Panc1 (cell line): ENCODE data around the gene FAR2. TPM values are rescaled to one million over a fixed set of nuclear protein-coding genes. Genes with fewer than 3 reads are reported as not detected.

Experiments
- ATAC-seq: fragments of 200-7000 bp; cut with Tn5 transposase; 2 replicates; pipeline ENCODE4 v1.9.1; 2020; ENCODE audit warnings: mild to moderate bottlenecking, moderate library complexity
- BruUV-seq: library from RNA; stranded (reverse); fragments of 400-500 nt; replicated peaks from 2 replicates; lab custom pipeline; 2021; lab: Mats Ljungman, UMichigan
- CTCF ChIA-PET: fragments of 300-600 bp; sonication (Branson Sonifier 250); formaldehyde crosslinking; loops from one replicate; lab custom pipeline; 2022; ENCODE audit warnings: antibody characterized with exemption; lab: Charles Lee
- POLR2A ChIA-PET: fragments of 300-600 bp; sonication (Branson Sonifier 250); formaldehyde crosslinking; loops from one replicate; lab custom pipeline; 2022; ENCODE audit warnings: antibody characterized with exemption; lab: Charles Lee
- DNase-seq: peaks from one replicate; pipeline ENCODE4 v3.0.0-alpha.2; 2010; ENCODE audit warnings: low read depth, low spot score
- H3K27ac ChIP-seq: 2 replicates; pipeline ENCODE4 v1.5.1; 2011; ENCODE audit warnings: mild to moderate bottlenecking, low read length, inconsistent platforms
- H3K27me3 ChIP-seq: fragments of 200-500 bp; sonication (Bioruptor generic); 2 replicates; pipeline ENCODE4 v1.6.0; 2014; ENCODE audit warnings: low read length, inconsistent platforms; ENCODE audit not compliant: control insufficient read depth, insufficient read depth
- H3K36me3 ChIP-seq: fragments of 200-500 bp; sonication (Bioruptor generic); 2 replicates; pipeline ENCODE4 v1.5.1; 2014; ENCODE audit warnings: inconsistent platforms, mild to moderate bottlenecking, low read length, moderate library complexity; ENCODE audit not compliant: control insufficient read depth, insufficient read depth
- H3K4me1 ChIP-seq: 2 replicates; pipeline ENCODE4 v1.5.1; 2011; ENCODE audit warnings: inconsistent platforms, mild to moderate bottlenecking, low read length, moderate library complexity; ENCODE audit not compliant: control insufficient read depth, insufficient read depth
- H3K4me3 ChIP-seq, 2 experiments: 2 replicates each; pipeline ENCODE4 v1.5.1; 2011 to 2012; ENCODE audit warnings: low read depth in 2 of 2, low read length in 2 of 2, mild to moderate bottlenecking in 2 of 2, inconsistent platforms in 1 of 2, moderate library complexity in 1 of 2
- H3K9me3 ChIP-seq: fragments of 200-500 bp; sonication (Bioruptor generic); 2 replicates; pipeline ENCODE4 v1.5.1; 2014; ENCODE audit warnings: low read depth, mild to moderate bottlenecking, inconsistent platforms, low read length, moderate library complexity; ENCODE audit not compliant: control insufficient read depth, insufficient read depth
- POLR2AphosphoS5 ChIP-seq: IDR thresholded peaks from 2 replicates; pipeline ENCODE4 v1.6.1; 2012; ENCODE audit warnings: mild to moderate bottlenecking, low read depth, low read length, moderate library complexity
- SIN3A ChIP-seq: IDR thresholded peaks from 2 replicates; pipeline ENCODE4 v1.6.1; 2012; ENCODE audit warnings: low read depth, mild to moderate bottlenecking, low read length, moderate library complexity, borderline replicate concordance; ENCODE audit not compliant: insufficient read depth
- TCF7L2 ChIP-seq: IDR thresholded peaks from 2 replicates; pipeline ENCODE4 v1.6.1; 2011; ENCODE audit warnings: mild to moderate bottlenecking, low read depth, low read length, inconsistent platforms
- in situ Hi-C: cut with HindIII; loops from 2 replicates; pipeline ENCODE4 v1.10.0; 2016; ENCODE audit warnings: low sequenced_read_pairs, low pct_unique_long_range_greater_than_20kb
- intact Hi-C: fragments of 100-400 bp; cut with micrococcal nuclease; formaldehyde crosslinking; loops from one replicate; pipeline ENCODE4 v1.10.0; 2022; ENCODE audit not compliant: unreplicated experiment
- total RNA-seq: library from RNA; stranded (reverse); gene quantifications from one replicate; pipeline ENCODE4 v1.2.1, GENCODE V29; 2021; ENCODE audit not compliant: unreplicated experiment
- TF ChIP-seq, protein P1 (sequence below), 2 experiments: IDR thresholded peaks; 2 replicates each; pipeline ENCODE4 v1.6.1; 2011 to 2012; ENCODE audit warnings: low read depth in 2 of 2, control low read depth in 1 of 2, low read length in 1 of 2, mild to moderate bottlenecking in 1 of 2, moderate library complexity in 1 of 2; ENCODE audit not compliant: insufficient read depth in 1 of 2
- TF ChIP-seq, protein P2 (sequence below): fragments of 450-650 bp; IDR thresholded peaks from 2 replicates; pipeline ENCODE4 v1.5.1; 2017; ENCODE audit warnings: mild to moderate bottlenecking

Gene FAR2
- total RNA-seq, 1 experiment from 2014 or later = 6.2 TPM

DNA sequence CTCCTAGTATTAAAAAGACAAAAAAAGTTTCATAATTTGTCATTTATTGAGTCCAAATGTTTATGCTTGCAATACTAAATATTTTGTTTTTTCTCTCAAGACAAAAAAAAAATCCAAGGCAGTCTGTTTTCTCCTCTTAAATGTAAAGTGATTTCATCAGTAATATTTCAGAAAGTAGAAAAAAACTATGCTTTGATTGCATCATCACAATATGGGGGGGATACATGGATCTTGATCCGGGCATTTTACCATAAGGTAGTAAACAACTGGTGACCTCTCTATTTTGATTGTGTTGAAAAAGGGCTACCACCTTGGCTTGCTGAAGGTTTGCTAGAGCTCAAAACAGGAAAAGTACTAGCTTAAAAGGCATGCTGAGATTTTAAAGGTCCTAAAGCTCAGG is 188.2 kb downstream of the FAR2 start:
- no peaks in the 10 kb centered on the region for H3K27me3 ChIP-seq
- ChIA-PET CTCF (no interaction called here), POLR2A (no interaction called here)
- no peaks in the 10 kb centered on the region for H3K4me1 ChIP-seq
- in situ Hi-C loops (no loop called here), intact Hi-C loops (no loop called here)
- DNase-seq = no peak
- no TSS peak for BruUV-seq
- no peak for ATAC-seq
- no peak overlapping the region for H3K27ac ChIP-seq
- no peak overlapping the region for H3K4me3 ChIP-seq
- H3K36me3 ChIP-seq = peaks cover 7% of the 10 kb centered on the region; the same call in 1 of the 2 replicates
- no peaks in the 10 kb centered on the region for H3K9me3 ChIP-seq
- no peak for TF ChIP-seq POLR2AphosphoS5
- TF ChIP-seq SIN3A = no peak
- TF ChIP-seq, protein P1, sequence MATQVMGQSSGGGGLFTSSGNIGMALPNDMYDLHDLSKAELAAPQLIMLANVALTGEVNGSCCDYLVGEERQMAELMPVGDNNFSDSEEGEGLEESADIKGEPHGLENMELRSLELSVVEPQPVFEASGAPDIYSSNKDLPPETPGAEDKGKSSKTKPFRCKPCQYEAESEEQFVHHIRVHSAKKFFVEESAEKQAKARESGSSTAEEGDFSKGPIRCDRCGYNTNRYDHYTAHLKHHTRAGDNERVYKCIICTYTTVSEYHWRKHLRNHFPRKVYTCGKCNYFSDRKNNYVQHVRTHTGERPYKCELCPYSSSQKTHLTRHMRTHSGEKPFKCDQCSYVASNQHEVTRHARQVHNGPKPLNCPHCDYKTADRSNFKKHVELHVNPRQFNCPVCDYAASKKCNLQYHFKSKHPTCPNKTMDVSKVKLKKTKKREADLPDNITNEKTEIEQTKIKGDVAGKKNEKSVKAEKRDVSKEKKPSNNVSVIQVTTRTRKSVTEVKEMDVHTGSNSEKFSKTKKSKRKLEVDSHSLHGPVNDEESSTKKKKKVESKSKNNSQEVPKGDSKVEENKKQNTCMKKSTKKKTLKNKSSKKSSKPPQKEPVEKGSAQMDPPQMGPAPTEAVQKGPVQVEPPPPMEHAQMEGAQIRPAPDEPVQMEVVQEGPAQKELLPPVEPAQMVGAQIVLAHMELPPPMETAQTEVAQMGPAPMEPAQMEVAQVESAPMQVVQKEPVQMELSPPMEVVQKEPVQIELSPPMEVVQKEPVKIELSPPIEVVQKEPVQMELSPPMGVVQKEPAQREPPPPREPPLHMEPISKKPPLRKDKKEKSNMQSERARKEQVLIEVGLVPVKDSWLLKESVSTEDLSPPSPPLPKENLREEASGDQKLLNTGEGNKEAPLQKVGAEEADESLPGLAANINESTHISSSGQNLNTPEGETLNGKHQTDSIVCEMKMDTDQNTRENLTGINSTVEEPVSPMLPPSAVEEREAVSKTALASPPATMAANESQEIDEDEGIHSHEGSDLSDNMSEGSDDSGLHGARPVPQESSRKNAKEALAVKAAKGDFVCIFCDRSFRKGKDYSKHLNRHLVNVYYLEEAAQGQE (IDR thresholded peaks at IDR 0.05; ENCODE audit: insufficient read depth in 1 of 2, low read depth in 2 of 2, low read length in 1 of 2) = no peak
- no peak for TF ChIP-seq TCF7L2
- TF ChIP-seq, protein P2, sequence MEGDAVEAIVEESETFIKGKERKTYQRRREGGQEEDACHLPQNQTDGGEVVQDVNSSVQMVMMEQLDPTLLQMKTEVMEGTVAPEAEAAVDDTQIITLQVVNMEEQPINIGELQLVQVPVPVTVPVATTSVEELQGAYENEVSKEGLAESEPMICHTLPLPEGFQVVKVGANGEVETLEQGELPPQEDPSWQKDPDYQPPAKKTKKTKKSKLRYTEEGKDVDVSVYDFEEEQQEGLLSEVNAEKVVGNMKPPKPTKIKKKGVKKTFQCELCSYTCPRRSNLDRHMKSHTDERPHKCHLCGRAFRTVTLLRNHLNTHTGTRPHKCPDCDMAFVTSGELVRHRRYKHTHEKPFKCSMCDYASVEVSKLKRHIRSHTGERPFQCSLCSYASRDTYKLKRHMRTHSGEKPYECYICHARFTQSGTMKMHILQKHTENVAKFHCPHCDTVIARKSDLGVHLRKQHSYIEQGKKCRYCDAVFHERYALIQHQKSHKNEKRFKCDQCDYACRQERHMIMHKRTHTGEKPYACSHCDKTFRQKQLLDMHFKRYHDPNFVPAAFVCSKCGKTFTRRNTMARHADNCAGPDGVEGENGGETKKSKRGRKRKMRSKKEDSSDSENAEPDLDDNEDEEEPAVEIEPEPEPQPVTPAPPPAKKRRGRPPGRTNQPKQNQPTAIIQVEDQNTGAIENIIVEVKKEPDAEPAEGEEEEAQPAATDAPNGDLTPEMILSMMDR = no peak

DNA sequence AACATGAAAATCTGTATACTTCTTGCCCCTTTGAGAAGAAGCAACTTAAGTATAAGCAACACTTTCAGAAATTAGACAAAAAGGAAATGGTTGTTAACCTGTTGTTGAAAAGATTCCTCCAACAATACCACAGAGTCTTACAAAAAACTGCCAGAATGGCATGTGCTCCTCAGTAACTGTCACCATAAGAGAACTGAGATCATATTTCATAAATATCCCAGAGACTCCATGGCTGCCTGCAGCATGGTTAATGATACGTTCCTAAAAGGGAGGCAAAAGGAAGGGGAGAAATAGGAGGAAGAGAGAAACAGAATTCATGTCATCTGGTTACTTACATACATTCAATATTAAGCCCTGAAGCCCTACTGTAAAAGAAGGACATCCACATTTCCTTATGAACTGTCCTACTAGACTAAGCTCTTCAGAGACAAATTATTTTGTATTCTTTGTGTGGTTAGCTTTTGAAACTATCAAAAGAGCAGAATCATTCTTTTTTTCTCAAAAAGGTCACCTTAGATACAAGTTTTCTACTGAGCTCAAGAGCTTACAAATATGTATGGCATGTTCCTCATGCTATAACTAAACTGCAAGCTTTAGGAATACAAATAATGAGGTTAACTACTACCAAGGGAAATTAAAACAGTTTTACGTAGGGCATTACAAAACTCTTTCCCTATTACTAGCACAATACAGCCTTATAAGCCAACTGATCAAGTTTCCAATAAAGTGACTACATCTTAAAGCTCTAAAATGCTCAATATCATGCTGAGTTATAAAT is 194.1 kb downstream of the FAR2 start:
- Histone ChIP-seq H3K9me3 (no peaks in the 10 kb centered on the region), H3K4me1 (no peaks in the 10 kb centered on the region), H3K36me3 (peaks cover 18% of the 10 kb centered on the region; the same call in 1 of the 2 replicates), H3K27me3 (no peaks in the 10 kb centered on the region), H3K4me3 (no peak overlapping the region), H3K27ac (no peak overlapping the region)
- no peak for DNase-seq
- TF ChIP-seq SIN3A (no peak), POLR2AphosphoS5 (no peak), TCF7L2 (no peak)
- TF ChIP-seq, protein P2 = no peak
- TF ChIP-seq, protein P1 (IDR thresholded peaks at IDR 0.05; ENCODE audit: insufficient read depth in 1 of 2, low read depth in 2 of 2, low read length in 1 of 2) = no peak
- BruUV-seq = no TSS peak
- CTCF ChIA-PET = interaction anchor here (0.6 kb wide), 1 partner anchor 1455 kb away, joined by 7 read pairs; no protein-coding TSS in a partner anchor
- in situ Hi-C loops (no loop called here), intact Hi-C loops (no loop called here)
- ATAC-seq = no peak
- POLR2A ChIA-PET = no interaction called here
